ENCODE results near the gene REN. TPM values are rescaled to one million over a fixed set of nuclear protein-coding genes. Genes with fewer than 3 reads are reported as not detected.

The REN gene
- total and polyA plus RNA-seq, 2 of the 13 experiments (the other 11 are each of a cell fraction or from before 2014, with no cell fraction given), result not detected

DNA sequence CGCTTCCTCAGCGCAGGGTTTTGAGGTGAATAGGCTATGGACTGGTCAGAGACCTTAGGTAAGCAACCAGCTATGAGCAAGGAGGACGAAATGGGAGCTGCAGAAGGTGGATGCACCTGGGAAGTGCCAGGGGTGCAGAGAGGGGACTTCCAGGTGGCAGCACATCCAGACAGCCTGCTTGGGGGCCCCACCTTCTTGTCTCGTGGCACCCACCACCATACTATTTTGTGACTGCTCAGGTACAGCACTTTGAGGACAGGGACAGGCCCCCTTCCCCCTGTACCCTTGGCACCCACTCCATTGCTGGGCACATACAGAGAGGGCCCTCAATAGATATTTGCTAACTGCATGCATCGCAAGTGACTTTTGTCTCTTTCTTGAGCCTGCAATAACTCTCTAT, 30.9 kb upstream of the REN start:
- Histone ChIP-seq H3K79me2 (ENCODE audit: insufficient read depth, low read length) (no peaks in the 10 kb centered on the region), H3K4me3 (replicated peaks in 1 of 3; ENCODE audit: insufficient read depth in 1 of 3, low read depth in 2 of 3, low read length in 3 of 3) (no peak overlapping the region), H3K36me3 (replicated peaks in 1 of 2; ENCODE audit: control insufficient read depth in 1 of 2, insufficient read depth in 2 of 2, low read length in 2 of 2) (no peaks in the 10 kb centered on the region), H3K9ac (ENCODE audit: insufficient read depth, low read depth, low read length) (no peak overlapping the region), H2AFZ (ENCODE audit: low read length) (no peak overlapping the region), H3K4me2 (ENCODE audit: low read depth, low read length) (no peak overlapping the region), H3K27ac (ENCODE audit: extremely low read length, insufficient read depth, low read length) (no peak overlapping the region), H3K9me3 (ENCODE audit: low read length) (no peaks in the 10 kb centered on the region), H3K27me3 (ENCODE audit: control insufficient read depth in 1 of 2, insufficient read depth in 2 of 2, low read length in 2 of 2) (peaks cover 0 to 15% of the 10 kb centered on the region in 2 experiments; a peak in 2 of 5 replicates), H4K20me1 (ENCODE audit: insufficient read depth, low read length) (no peaks in the 10 kb centered on the region), H3K4me1 (ENCODE audit: insufficient read depth, low read length) (0 out of 2 replicates have a peak, but pooled peaks cover 4% of the 10 kb centered on the region)
- no peak for DNase-seq (ENCODE audit: low spot score)
- in situ Hi-C loops (cut with HindIII; ENCODE audit: extremely low pct_ligation_motif_present, low pct_unique_long_range_greater_than_20kb) (no loop called here), intact Hi-C loops (cut with micrococcal nuclease; ENCODE audit: unreplicated experiment) (no loop called here)
- ChIA-PET CTCF (ENCODE audit: low intra/inter-chr PET ratio, low total read pairs) (no interaction called here), POLR2A (interaction anchor here (1.3 kb wide), 1 partner anchor 17 kb away, joined by 3 read pairs; the partner anchor contains the start of gene GOLT1A)
- FAIRE-seq, result no peak
- no TSS peak for BruUV-seq (replicated peaks)
- ATAC-seq, result no peak
- WGBS (ENCODE audit: low lambda C conversion rate), result 93% methylated on average over 4 of the region's 5 CpGs
- TF ChIP-seq TP53 (CRISPR knock-in tag; conservative IDR thresholded peaks at IDR 0.05), result no peak
- no peak for TF ChIP-seq ZNF879 (CRISPR knock-in tag; IDR thresholded peaks at IDR 0.05)
- TF ChIP-seq NAIF1 (CRISPR knock-in tag; IDR thresholded peaks at IDR 0.05; ENCODE audit: borderline replicate concordance), result no peak
- TF ChIP-seq DPF2 (CRISPR knock-in tag; IDR thresholded peaks at IDR 0.05; ENCODE audit: borderline replicate concordance, low read depth), result no peak
- TF ChIP-seq, protein P1, sequence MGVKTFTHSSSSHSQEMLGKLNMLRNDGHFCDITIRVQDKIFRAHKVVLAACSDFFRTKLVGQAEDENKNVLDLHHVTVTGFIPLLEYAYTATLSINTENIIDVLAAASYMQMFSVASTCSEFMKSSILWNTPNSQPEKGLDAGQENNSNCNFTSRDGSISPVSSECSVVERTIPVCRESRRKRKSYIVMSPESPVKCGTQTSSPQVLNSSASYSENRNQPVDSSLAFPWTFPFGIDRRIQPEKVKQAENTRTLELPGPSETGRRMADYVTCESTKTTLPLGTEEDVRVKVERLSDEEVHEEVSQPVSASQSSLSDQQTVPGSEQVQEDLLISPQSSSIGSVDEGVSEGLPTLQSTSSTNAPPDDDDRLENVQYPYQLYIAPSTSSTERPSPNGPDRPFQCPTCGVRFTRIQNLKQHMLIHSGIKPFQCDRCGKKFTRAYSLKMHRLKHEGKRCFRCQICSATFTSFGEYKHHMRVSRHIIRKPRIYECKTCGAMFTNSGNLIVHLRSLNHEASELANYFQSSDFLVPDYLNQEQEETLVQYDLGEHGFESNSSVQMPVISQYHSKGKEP (CRISPR knock-in tag; IDR thresholded peaks at IDR 0.05), result no peak
- TF ChIP-seq PAF1 (CRISPR knock-in tag; IDR thresholded peaks at IDR 0.05), result no peak
- no peak for TF ChIP-seq MAFF (IDR thresholded peaks at IDR 0.05; ENCODE audit: low read depth, low read length)
- TF ChIP-seq ZNF451 (CRISPR knock-in tag; IDR thresholded peaks at IDR 0.05), result no peak
- TF ChIP-seq SAFB2 (CRISPR knock-in tag; IDR thresholded peaks at IDR 0.05; ENCODE audit: borderline replicate concordance, low read depth), result no peak
- no peak for TF ChIP-seq HIVEP1 (CRISPR knock-in tag; IDR thresholded peaks at IDR 0.05)
- no peak for TF ChIP-seq CBFB (CRISPR knock-in tag; IDR thresholded peaks at IDR 0.05)
- TF ChIP-seq, protein P2, sequence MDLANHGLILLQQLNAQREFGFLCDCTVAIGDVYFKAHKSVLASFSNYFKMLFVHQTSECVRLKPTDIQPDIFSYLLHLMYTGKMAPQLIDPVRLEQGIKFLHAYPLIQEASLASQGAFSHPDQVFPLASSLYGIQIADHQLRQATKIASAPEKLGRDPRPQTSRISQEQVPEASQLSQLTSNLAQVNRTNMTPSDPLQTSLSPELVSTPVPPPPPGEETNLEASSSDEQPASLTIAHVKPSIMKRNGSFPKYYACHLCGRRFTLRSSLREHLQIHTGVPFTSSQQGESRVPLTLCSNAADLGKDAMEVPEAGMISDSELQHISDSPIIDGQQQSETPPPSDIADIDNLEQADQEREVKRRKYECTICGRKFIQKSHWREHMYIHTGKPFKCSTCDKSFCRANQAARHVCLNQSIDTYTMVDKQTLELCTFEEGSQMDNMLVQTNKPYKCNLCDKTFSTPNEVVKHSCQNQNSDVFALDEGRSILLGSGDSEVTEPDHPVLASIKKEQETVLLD (CRISPR knock-in tag; IDR thresholded peaks at IDR 0.05; ENCODE audit: low read depth), result no peak
- TF ChIP-seq NR0B2 (CRISPR knock-in tag; IDR thresholded peaks at IDR 0.05), result no peak
- TF ChIP-seq GATA4 (IDR thresholded peaks at IDR 0.05; ENCODE audit: borderline replicate concordance, low read depth), result no peak
- no peak for TF ChIP-seq ZNF180 (CRISPR knock-in tag; IDR thresholded peaks at IDR 0.05; ENCODE audit: borderline replicate concordance, low read depth)
- no peak for TF ChIP-seq DMTF1 (CRISPR knock-in tag; IDR thresholded peaks at IDR 0.05)
- TF ChIP-seq TFE3 (CRISPR knock-in tag; IDR thresholded peaks at IDR 0.05), result no peak
- no peak for TF ChIP-seq KLF12 (CRISPR knock-in tag; IDR thresholded peaks at IDR 0.05; ENCODE audit: borderline replicate concordance)

All from HepG2 (cell line).